Cardiac muscle cell (in vitro differentiated cells and primary cell): Measurements from ENCODE around the gene C14orf39. TPM values are rescaled to one million over a fixed set of nuclear protein-coding genes. Genes with fewer than 3 reads are reported as not detected.

Experiments
- DNase-seq, 2 donors: peaks; one replicate each; pipeline versions ENCODE4 v3.0.0 to v3.0.0-alpha.2; 2010 to 2017; ENCODE audit warnings: low read depth in 1 of 2, low spot score in 1 of 2
- H3K27ac ChIP-seq: fragments of 200-600 bp; sonication (generic); 2 replicates; pipeline ENCODE4 v1.5.1; 2016
- H3K27me3 ChIP-seq: fragments of 200-600 bp; sonication (generic); 2 replicates; pipeline ENCODE4 v1.6.0; 2016; ENCODE audit warnings: control low read depth
- H3K36me3 ChIP-seq: fragments of 200-600 bp; sonication (generic); 2 replicates; pipeline ENCODE4 v1.5.1; 2016; ENCODE audit warnings: control low read depth
- H3K4me1 ChIP-seq: fragments of 200-600 bp; sonication (generic); 2 replicates; pipeline ENCODE4 v1.8.1; 2017; ENCODE audit warnings: low read depth, mild to moderate bottlenecking, mixed run types
- H3K4me3 ChIP-seq: fragments of 200-600 bp; sonication (generic); 2 replicates; pipeline ENCODE4 v1.5.1; 2016; ENCODE audit warnings: mild to moderate bottlenecking
- H3K9me3 ChIP-seq: fragments of 200-600 bp; sonication (generic); 2 replicates; pipeline ENCODE4 v1.5.1; 2017; ENCODE audit warnings: low read depth, mild to moderate bottlenecking, control low read depth
- polyA plus RNA-seq: library from polyadenylated mRNA; unstranded; fragments of >200 nt; fragmentation: Nextera tagmentation; extraction: Ambion mirVana; gene quantifications from 2 replicates; pipeline ENCODE4 v1.2.1, GENCODE V29; 2016
- total RNA-seq: library from RNA; depleted of rRNA; stranded (reverse); fragments of >200 nt; gene quantifications from 2 replicates; pipeline ENCODE4 v1.2.3, GENCODE V29; 2016
- TF ChIP-seq, protein P1 (sequence below): IDR thresholded peaks from 2 replicates; pipeline ENCODE4 v1.5.1; 2012; ENCODE audit warnings: low read depth, mild to moderate bottlenecking, low read length

C14orf39 gene, protein sequence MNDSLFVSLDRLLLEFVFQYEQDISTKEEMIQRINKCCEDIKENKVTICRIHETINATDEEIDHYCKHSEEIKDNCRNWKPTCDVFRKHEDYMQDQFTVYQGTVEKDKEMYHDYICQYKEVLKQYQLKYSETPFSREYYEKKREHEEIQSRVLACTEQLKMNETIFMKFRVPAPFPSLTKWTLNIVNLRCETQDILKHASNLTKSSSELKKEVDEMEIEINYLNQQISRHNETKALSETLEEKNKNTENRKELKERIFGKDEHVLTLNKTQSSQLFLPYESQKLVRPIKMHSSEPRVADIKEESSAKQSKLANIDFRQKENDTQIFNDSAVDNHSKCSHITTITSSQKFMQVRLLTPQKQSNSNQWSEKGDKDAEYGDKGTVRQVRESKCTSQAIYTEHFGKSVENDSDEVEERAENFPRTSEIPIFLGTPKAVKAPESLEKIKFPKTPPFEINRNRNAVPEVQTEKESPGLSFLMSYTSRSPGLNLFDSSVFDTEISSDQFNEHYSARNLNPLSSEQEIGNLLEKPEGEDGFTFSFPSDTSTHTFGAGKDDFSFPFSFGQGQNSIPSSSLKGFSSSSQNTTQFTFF
- total RNA-seq (0.56 and 2.2 TPM in 2 replicates), polyA plus RNA-seq (1.5 and 4.2 TPM in 2 replicates)

DNA sequence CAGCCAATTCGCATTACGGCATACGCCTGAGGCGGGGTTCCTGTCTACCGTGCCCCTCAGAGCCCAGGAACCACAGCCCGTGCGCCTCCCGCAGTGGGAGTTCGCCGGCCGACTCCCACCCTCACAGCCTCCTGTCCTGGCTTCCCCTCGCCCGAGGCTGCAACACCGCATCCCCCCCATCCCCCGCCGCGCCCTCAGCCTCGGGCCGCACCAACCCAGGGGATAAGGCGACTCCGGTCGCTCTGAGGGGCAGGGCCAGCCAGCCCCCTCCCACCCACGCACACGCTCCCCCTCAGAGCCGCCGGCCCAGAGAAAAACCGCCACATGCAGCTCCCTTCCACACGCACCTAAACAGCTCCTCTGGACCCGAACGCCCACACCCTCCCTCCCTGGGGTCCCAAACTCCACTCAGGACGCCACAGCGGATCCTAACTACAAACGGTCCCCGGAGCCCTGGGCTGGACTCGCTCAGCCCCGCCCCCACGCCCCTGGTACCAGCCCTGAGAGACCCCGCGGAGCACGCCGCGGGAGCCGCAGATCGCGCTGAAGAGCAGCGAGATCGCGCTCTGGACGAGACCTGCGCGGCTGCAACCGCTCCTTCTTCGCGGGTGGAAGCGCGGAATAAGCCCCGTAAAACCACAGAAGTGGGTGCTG lies at the start of gene C14orf39:
C14orf39 (minus strand) TSS at position 466 of the 654 bp plus-strand sequence. CDS start 985 bp downstream, outside the sequence.
- DNase-seq: peak; percentile 22 to 85

DNA sequence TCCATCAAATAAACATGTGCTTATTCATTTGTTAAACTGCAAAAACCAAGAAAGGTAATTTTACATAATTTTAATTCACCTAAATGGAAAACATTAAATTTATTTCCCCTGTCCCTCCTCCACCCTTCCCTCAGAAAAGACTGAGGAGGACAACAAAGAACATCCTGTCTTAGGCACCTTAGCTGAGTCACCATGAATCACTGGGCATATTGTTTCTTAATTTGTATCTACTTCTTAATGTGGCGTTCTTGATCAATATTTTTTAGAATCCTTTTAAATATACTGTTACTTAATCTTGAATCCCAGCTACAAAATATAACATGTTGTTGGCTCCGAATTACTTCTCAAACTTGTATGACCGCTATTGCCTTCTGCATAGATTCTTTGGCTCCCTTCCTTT lies 46.6 kb upstream of the C14orf39 start:
- H3K36me3 ChIP-seq: no peaks in the 10 kb centered on the region
- H3K27me3 ChIP-seq: peaks cover 3% of the 10 kb centered on the region
- H3K4me3 ChIP-seq: no peak overlapping the region
- no peaks in the 10 kb centered on the region for H3K9me3 ChIP-seq
- DNase-seq: no peak
- H3K27ac ChIP-seq: no peak overlapping the region
- TF ChIP-seq, protein P1, sequence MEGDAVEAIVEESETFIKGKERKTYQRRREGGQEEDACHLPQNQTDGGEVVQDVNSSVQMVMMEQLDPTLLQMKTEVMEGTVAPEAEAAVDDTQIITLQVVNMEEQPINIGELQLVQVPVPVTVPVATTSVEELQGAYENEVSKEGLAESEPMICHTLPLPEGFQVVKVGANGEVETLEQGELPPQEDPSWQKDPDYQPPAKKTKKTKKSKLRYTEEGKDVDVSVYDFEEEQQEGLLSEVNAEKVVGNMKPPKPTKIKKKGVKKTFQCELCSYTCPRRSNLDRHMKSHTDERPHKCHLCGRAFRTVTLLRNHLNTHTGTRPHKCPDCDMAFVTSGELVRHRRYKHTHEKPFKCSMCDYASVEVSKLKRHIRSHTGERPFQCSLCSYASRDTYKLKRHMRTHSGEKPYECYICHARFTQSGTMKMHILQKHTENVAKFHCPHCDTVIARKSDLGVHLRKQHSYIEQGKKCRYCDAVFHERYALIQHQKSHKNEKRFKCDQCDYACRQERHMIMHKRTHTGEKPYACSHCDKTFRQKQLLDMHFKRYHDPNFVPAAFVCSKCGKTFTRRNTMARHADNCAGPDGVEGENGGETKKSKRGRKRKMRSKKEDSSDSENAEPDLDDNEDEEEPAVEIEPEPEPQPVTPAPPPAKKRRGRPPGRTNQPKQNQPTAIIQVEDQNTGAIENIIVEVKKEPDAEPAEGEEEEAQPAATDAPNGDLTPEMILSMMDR: no peak
- no peaks in the 10 kb centered on the region for H3K4me1 ChIP-seq

More for the DNA sequence above, at the start of gene C14orf39:
- peak within 1 kb of the TSS; percentile 56 for H3K4me3 ChIP-seq
- H3K9me3 ChIP-seq: no peaks in the 10 kb centered on the region
- TF ChIP-seq, protein P1: no peak
- H3K27me3 ChIP-seq: peaks cover 45% of the 10 kb centered on the region
- H3K36me3 ChIP-seq: no peaks in the 10 kb centered on the region
- H3K27ac ChIP-seq: no peak within 1 kb of the TSS
- no peaks in the 10 kb centered on the region for H3K4me1 ChIP-seq

DNA sequence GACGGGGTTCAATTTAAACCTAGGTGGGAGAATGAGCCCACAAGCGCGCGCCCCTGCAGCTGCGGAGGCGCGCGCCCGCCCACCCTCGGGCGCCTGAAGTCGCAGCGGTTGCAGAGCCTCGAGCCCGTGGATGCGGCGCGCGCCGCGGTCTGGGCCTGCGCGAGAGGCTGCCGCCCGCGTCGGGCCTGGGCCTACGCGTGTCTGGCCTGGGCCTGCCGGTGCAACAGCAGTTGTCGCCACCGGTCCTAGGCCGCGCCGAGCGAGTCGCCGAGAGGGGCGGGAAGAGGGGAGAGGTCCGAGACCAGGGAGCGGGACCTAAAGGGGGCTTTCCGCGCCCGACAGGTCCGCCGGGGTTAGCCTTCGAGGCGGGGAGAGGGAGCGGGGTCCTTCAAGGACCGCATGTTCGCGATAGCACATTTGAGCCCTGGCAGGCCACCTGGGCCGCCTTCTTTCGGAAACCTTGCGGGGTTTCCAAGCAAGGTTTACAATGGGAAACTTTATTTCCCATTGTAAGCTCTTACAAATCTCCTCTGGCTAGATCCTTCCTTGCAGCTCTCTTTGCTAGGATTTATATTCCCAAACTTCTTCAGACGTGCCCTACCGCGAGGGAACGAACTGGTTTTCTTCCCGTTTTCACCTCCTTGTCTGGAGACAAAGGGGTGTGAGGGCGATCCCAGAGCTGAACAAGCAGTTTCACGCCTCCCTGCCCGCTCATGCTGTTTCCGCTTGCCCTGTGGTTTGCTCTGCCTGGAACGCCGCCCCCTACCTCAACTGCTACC lies 29.8 kb upstream of the C14orf39 start:
- peak in 1 of 2 donors; percentile 40 for DNase-seq
- Histone ChIP-seq H3K4me3 (peak overlapping the region; percentile 33), H3K27me3 (peaks cover 98% of the 10 kb centered on the region), H3K4me1 (no peaks in the 10 kb centered on the region), H3K9me3 (no peaks in the 10 kb centered on the region), H3K36me3 (no peaks in the 10 kb centered on the region), H3K27ac (no peak overlapping the region)
- TF ChIP-seq, protein P1: no peak

DNA sequence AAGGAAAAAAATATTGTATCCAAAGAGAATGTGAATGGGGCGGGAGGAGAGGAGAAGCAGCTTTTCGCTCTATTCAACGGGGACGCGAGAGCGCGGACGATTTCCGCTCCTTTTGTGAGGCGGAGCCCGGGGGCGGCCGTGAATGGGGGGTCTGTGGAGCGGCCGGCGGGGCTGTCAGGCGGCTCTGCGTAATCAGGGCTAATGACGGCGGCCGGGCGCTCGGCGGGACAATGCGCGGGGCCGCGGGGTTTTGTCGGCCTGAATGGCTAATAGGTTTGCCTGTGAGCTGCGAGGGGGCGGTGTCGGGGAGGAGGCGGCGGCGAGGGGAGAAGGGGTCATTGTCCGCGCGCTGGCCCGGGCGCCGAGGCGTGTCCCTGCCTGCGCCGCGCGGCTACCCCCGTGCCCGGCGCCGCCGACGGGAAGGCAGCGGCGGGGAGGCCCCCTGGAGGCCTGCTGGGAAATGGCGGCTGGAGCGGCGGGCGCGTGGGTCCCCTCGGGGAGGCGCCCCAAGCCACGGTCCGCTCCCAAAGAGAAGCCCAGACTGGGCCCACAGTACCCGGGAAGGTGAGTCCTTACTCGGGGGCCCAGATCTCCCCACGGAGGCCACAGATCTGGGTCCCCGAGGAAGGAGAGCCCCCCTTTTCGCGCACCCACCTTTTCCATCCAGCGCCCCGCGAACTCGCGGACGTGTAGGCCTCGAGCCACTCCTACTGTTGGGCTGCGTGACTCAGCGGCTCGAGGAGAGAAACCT lies 29.1 kb upstream of the C14orf39 start:
- DNase-seq: peak; percentile 6 to 57
- H3K4me1 ChIP-seq: no peaks in the 10 kb centered on the region
- H3K9me3 ChIP-seq: no peaks in the 10 kb centered on the region
- H3K36me3 ChIP-seq: no peaks in the 10 kb centered on the region
- H3K27ac ChIP-seq: no peak overlapping the region
- peaks cover 100% of the 10 kb centered on the region for H3K27me3 ChIP-seq
- H3K4me3 ChIP-seq: peak overlapping the region; percentile 33
- TF ChIP-seq, protein P1: peak; percentile 24
